HepG2 (cell line): ENCODE results near the gene NCKAP5L. TPM values are rescaled to one million over a fixed set of nuclear protein-coding genes. Genes with fewer than 3 reads are reported as not detected.

Experiments
- ATAC-seq: fragments of 200-7000 bp; cut with Tn5 transposase; 3 replicates; pipeline ENCODE4 v1.9.1; 2020; ENCODE audit warnings: mild to moderate bottlenecking, moderate library complexity
- BruUV-seq: library from RNA; stranded (reverse); fragments of 400-500 nt; replicated peaks from 2 replicates; lab custom pipeline; 2021; lab: Mats Ljungman, UMichigan
- CTCF ChIA-PET: fragments of 300-600 bp; formaldehyde crosslinking; extraction: SDS; loops from one replicate; lab custom pipeline; 2021; ENCODE audit warnings: low total read pairs, inconsistent platforms, low intra/inter-chr PET ratio; lab: Yijun Ruan, JAX
- POLR2A ChIA-PET: fragments of 350-600 bp; sonication (Branson Sonifier 250); formaldehyde crosslinking; loops from one replicate; lab custom pipeline; 2020; ENCODE audit warnings: antibody characterized with exemption, inconsistent platforms; lab: Yijun Ruan, JAX
- DNase-seq: peaks from one replicate; pipeline ENCODE4 v3.0.0-alpha.2; 2015; ENCODE audit warnings: low spot score
- FAIRE-seq: peaks from 3 replicates; lab custom pipeline; 2011; peaks lifted over from hg19 to GRCh38; lab: Jason Lieb, UNC
- H2AFZ ChIP-seq: one replicate; pipeline ENCODE4 v1.6.1; 2011; ENCODE audit warnings: low read length, inconsistent platforms
- H3K27ac ChIP-seq: fragments of 300-600 bp; 3 replicates; pipeline ENCODE4 v1.8.0; 2011; ENCODE audit warnings: mixed run types, mild to moderate bottlenecking, mixed read lengths, low read length, inconsistent platforms; ENCODE audit not compliant: insufficient read depth; ENCODE audit errors: extremely low read length
- H3K27me3 ChIP-seq, 2 experiments: fragments of 200-600 bp in 1 of 2; 2 replicates in 1 of 2; 3 replicates in 1 of 2; pipeline versions ENCODE4 v1.6.0 to v1.8.0; 2011; ENCODE audit warnings: low read length in 2 of 2, mild to moderate bottlenecking in 2 of 2, moderate library complexity in 2 of 2, inconsistent platforms in 1 of 2; ENCODE audit not compliant: insufficient read depth in 2 of 2, control insufficient read depth in 1 of 2
- H3K36me3 ChIP-seq, 2 experiments: fragments of 200-600 bp in 1 of 2; replicated peaks in 1 of 2; 2 replicates in 1 of 2; 3 replicates in 1 of 2; pipeline versions ENCODE4 v1.5.1 to v1.8.0; 2011; ENCODE audit warnings: low read length in 2 of 2, inconsistent platforms in 1 of 2; ENCODE audit not compliant: insufficient read depth in 2 of 2, control insufficient read depth in 1 of 2
- H3K4me1 ChIP-seq: 2 replicates; pipeline ENCODE4 v1.5.1; 2012; ENCODE audit warnings: low read length, inconsistent platforms; ENCODE audit not compliant: insufficient read depth
- H3K4me2 ChIP-seq: 2 replicates; pipeline ENCODE4 v1.6.0; 2011; ENCODE audit warnings: low read depth, low read length, inconsistent platforms
- H3K4me3 ChIP-seq, 3 experiments: fragments of 200-600 bp in 1 of 3; sonication (generic), shearing (Covaris generic) in 1 of 3; replicated peaks in 1 of 3; 2 replicates each; pipeline ENCODE4 v1.5.1; 2011 to 2016; ENCODE audit warnings: low read length in 3 of 3, inconsistent platforms in 2 of 3, low read depth in 2 of 3, mild to moderate bottlenecking in 2 of 3, control low read depth in 1 of 3, mixed read lengths in 1 of 3; ENCODE audit not compliant: insufficient read depth in 1 of 3
- H3K79me2 ChIP-seq: one replicate; pipeline ENCODE4 v1.6.1; 2011; ENCODE audit warnings: low read length, inconsistent platforms; ENCODE audit not compliant: insufficient read depth
- H3K9ac ChIP-seq: 2 replicates; pipeline ENCODE4 v1.6.0; 2011; ENCODE audit warnings: mild to moderate bottlenecking, low read depth, low read length, inconsistent platforms; ENCODE audit not compliant: insufficient read depth
- H3K9me3 ChIP-seq: 2 replicates; pipeline ENCODE4 v1.5.1; 2012; ENCODE audit warnings: mild to moderate bottlenecking, low read length
- H4K20me1 ChIP-seq: 2 replicates; pipeline ENCODE4 v1.6.0; 2011; ENCODE audit warnings: inconsistent platforms, mild to moderate bottlenecking, low read length, moderate library complexity; ENCODE audit not compliant: insufficient read depth
- HDAC6 ChIP-seq: fragments of 200-600 bp; sonication (generic); IDR thresholded peaks from 2 replicates; pipeline ENCODE4 v1.7.0; 2017; ENCODE audit warnings: mild to moderate bottlenecking, antibody characterized with exemption, low read length, low read depth
- MEIS2 ChIP-seq: sonication (generic); formaldehyde crosslinking; IDR thresholded peaks from 2 replicates; pipeline ENCODE4 v1.9.0; 2021; ENCODE audit warnings: mild to moderate bottlenecking, missing genetic modification reagents
- SRSF9 ChIP-seq: fragments of 200-400 bp; formaldehyde crosslinking; IDR thresholded peaks from 2 replicates; pipeline ENCODE4 v1.6.1; 2018; ENCODE audit warnings: borderline replicate concordance, mild to moderate bottlenecking, low read depth, low read length; ENCODE audit not compliant: insufficient read depth, poor library complexity, severe bottlenecking
- ZNF530 ChIP-seq: sonication (generic); formaldehyde crosslinking; IDR thresholded peaks from 2 replicates; pipeline ENCODE4 v1.5.0; 2020; ENCODE audit warnings: low read depth, mild to moderate bottlenecking, missing genetic modification reagents
- ZNF550 ChIP-seq: sonication (generic); formaldehyde crosslinking; IDR thresholded peaks from 2 replicates; pipeline ENCODE4 v1.4.0; 2020; ENCODE audit warnings: mild to moderate bottlenecking, missing genetic modification reagents, borderline replicate concordance
- WGBS: methylation state at CpG from one replicate; pipeline ENCODE4 v1.1.6; 2017; ENCODE audit warnings: low lambda C conversion rate; 5-methylcytosine and 5-hydroxymethylcytosine counted together
- in situ Hi-C: cut with HindIII; loops from 2 replicates; pipeline ENCODE4 v1.10.0; 2017; ENCODE audit warnings: low pct_unique_long_range_greater_than_20kb; ENCODE audit not compliant: extremely low pct_ligation_motif_present
- intact Hi-C: fragments of 100-400 bp; cut with micrococcal nuclease; formaldehyde crosslinking; loops from one replicate; pipeline ENCODE4 v1.10.0; 2022; ENCODE audit not compliant: unreplicated experiment
- polyA plus RNA-seq, 8 experiments: library from polyadenylated mRNA; depleted of rRNA in 3 of 8; stranded (reverse) in 7 of 8; unstranded in 1 of 8; fragments of >200 nt; fragmentation: Illumina TruSeq in 4 of 8; extraction: Trizol in 4 of 8; gene quantifications; 2 replicates each; pipeline versions ENCODE4 v1.2.1 to v1.2.3, GENCODE V29; 2011 to 2016; ENCODE audit warnings: low read depth in 4 of 8, missing spikeins in 1 of 8, mixed read lengths in 1 of 8; ENCODE audit not compliant: insufficient read depth in 1 of 8
- total RNA-seq, 5 experiments: library from RNA; depleted of rRNA; stranded (reverse); fragments of >200 nt; fragmentation: Illumina TruSeq; extraction: Trizol; gene quantifications; 2 replicates each; pipeline ENCODE4 v1.2.3, GENCODE V29; 2016; ENCODE audit warnings: low read depth in 1 of 5
- TF ChIP-seq, protein P1 (sequence below): sonication (generic); formaldehyde crosslinking; IDR thresholded peaks from 2 replicates; pipeline ENCODE4 v1.5.0; 2020; ENCODE audit warnings: mild to moderate bottlenecking, missing genetic modification reagents, borderline replicate concordance
- TF ChIP-seq, protein P2 (sequence below): sonication (generic); formaldehyde crosslinking; IDR thresholded peaks from 2 replicates; pipeline ENCODE4 v1.8.0; 2022; ENCODE audit warnings: mild to moderate bottlenecking, missing genetic modification reagents, borderline replicate concordance
- TF ChIP-seq, protein P3 (sequence below): sonication (generic); formaldehyde crosslinking; IDR thresholded peaks from 2 replicates; pipeline ENCODE4 v1.5.0; 2020; ENCODE audit warnings: missing genetic modification reagents
- TF ChIP-seq, protein P4 (sequence below): sonication (generic); formaldehyde crosslinking; IDR thresholded peaks from 2 replicates; pipeline ENCODE4 v1.4.0; 2020; ENCODE audit warnings: missing genetic modification reagents

The NCKAP5L gene
- total and polyA plus RNA-seq, 2 of the 13 experiments (the other 11 are each of a cell fraction or from before 2014, with no cell fraction given): 4.1 to 9.0 TPM

DNA sequence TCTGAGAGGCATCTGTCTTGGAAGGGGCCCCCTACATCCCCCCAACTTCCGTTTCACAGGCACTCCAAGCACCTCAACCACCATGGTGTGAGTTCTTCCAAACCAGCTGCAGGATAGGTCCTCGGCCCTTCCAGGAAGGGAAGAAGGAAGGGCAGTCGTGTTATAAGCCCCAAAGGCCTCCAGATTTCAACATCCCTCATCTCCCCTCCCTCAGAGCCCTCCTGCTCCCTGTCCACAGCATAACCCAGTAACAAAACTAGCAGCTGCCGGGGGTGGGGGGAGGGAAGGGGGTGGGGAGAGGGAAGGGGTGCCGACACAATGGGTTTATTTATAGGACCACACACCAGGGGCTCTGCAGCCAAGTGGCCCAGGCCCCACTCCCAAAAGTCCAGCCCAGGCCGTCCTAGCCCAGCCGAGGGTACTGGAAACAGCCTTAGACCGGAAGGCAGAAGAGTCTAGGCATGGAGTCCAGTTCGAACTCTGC is 18.3 kb downstream of the NCKAP5L start:
- Histone ChIP-seq H3K4me3 (no peak overlapping the region), H3K4me2 (no peak overlapping the region), H3K9ac (no peak overlapping the region), H3K27ac (no peak overlapping the region), H3K27me3 (no peaks in the 10 kb centered on the region), H3K9me3 (no peaks in the 10 kb centered on the region), H4K20me1 (no peaks in the 10 kb centered on the region), H2AFZ (no peak overlapping the region), H3K4me1 (no peaks in the 10 kb centered on the region), H3K79me2 (no peaks in the 10 kb centered on the region), H3K36me3 (peaks cover 3 to 14% of the 10 kb centered on the region in 2 experiments; a peak in 4 of 5 replicates)
- intact Hi-C loops: no loop called here
- ATAC-seq: no peak
- POLR2A ChIA-PET: interaction anchor here (1.1 kb wide), 1 partner anchor 33 kb away, joined by 3 read pairs; the partner anchor contains the start of gene BCDIN3D
- CTCF ChIA-PET: no interaction called here
- WGBS: 83% methylated on average over 7 of the region's 9 CpGs
- in situ Hi-C loops: no loop called here
- no TSS peak for BruUV-seq
- no peak for DNase-seq
- no peak for FAIRE-seq
- TF ChIP-seq ZNF530 (no peak), HDAC6 (no peak), SRSF9 (no peak), MEIS2 (CRISPR knock-in tag) (no peak), ZNF550 (no peak)
- TF ChIP-seq, protein P1, sequence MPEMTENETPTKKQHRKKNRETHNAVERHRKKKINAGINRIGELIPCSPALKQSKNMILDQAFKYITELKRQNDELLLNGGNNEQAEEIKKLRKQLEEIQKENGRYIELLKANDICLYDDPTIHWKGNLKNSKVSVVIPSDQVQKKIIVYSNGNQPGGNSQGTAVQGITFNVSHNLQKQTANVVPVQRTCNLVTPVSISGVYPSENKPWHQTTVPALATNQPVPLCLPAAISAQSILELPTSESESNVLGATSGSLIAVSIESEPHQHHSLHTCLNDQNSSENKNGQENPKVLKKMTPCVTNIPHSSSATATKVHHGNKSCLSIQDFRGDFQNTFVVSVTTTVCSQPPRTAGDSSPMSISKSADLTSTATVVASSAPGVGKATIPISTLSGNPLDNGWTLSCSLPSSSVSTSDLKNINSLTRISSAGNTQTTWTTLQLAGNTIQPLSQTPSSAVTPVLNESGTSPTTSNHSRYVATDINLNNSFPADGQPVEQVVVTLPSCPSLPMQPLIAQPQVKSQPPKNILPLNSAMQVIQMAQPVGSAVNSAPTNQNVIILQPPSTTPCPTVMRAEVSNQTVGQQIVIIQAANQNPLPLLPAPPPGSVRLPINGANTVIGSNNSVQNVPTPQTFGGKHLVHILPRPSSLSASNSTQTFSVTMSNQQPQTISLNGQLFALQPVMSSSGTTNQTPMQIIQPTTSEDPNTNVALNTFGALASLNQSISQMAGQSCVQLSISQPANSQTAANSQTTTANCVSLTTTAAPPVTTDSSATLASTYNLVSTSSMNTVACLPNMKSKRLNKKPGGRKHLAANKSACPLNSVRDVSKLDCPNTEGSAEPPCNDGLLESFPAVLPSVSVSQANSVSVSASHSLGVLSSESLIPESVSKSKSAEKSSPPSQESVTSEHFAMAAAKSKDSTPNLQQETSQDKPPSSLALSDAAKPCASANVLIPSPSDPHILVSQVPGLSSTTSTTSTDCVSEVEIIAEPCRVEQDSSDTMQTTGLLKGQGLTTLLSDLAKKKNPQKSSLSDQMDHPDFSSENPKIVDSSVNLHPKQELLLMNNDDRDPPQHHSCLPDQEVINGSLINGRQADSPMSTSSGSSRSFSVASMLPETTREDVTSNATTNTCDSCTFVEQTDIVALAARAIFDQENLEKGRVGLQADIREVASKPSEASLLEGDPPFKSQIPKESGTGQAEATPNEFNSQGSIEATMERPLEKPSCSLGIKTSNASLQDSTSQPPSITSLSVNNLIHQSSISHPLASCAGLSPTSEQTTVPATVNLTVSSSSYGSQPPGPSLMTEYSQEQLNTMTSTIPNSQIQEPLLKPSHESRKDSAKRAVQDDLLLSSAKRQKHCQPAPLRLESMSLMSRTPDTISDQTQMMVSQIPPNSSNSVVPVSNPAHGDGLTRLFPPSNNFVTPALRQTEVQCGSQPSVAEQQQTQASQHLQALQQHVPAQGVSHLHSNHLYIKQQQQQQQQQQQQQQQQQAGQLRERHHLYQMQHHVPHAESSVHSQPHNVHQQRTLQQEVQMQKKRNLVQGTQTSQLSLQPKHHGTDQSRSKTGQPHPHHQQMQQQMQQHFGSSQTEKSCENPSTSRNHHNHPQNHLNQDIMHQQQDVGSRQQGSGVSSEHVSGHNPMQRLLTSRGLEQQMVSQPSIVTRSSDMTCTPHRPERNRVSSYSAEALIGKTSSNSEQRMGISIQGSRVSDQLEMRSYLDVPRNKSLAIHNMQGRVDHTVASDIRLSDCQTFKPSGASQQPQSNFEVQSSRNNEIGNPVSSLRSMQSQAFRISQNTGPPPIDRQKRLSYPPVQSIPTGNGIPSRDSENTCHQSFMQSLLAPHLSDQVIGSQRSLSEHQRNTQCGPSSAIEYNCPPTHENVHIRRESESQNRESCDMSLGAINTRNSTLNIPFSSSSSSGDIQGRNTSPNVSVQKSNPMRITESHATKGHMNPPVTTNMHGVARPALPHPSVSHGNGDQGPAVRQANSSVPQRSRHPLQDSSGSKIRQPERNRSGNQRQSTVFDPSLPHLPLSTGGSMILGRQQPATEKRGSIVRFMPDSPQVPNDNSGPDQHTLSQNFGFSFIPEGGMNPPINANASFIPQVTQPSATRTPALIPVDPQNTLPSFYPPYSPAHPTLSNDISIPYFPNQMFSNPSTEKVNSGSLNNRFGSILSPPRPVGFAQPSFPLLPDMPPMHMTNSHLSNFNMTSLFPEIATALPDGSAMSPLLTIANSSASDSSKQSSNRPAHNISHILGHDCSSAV (CRISPR knock-in tag): no peak
- TF ChIP-seq, protein P2, sequence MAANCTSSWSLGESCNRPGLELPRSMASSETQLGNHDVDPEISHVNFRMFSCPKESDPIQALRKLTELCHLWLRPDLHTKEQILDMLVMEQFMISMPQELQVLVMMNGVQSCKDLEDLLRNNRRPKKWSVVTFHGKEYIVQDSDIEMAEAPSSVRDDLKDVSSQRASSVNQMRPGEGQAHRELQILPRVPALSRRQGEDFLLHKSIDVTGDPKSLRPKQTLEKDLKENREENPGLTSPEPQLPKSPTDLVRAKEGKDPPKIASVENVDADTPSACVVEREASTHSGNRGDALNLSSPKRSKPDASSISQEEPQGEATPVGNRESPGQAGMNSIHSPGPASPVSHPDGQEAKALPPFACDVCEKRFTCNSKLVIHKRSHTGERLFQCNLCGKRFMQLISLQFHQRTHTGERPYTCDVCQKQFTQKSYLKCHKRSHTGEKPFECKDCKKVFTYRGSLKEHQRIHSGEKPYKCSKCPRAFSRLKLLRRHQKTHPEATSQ: no peak
- TF ChIP-seq, protein P3, sequence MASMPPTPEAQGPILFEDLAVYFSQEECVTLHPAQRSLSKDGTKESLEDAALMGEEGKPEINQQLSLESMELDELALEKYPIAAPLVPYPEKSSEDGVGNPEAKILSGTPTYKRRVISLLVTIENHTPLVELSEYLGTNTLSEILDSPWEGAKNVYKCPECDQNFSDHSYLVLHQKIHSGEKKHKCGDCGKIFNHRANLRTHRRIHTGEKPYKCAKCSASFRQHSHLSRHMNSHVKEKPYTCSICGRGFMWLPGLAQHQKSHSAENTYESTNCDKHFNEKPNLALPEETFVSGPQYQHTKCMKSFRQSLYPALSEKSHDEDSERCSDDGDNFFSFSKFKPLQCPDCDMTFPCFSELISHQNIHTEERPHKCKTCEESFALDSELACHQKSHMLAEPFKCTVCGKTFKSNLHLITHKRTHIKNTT (CRISPR knock-in tag): no peak
- TF ChIP-seq, protein P4, sequence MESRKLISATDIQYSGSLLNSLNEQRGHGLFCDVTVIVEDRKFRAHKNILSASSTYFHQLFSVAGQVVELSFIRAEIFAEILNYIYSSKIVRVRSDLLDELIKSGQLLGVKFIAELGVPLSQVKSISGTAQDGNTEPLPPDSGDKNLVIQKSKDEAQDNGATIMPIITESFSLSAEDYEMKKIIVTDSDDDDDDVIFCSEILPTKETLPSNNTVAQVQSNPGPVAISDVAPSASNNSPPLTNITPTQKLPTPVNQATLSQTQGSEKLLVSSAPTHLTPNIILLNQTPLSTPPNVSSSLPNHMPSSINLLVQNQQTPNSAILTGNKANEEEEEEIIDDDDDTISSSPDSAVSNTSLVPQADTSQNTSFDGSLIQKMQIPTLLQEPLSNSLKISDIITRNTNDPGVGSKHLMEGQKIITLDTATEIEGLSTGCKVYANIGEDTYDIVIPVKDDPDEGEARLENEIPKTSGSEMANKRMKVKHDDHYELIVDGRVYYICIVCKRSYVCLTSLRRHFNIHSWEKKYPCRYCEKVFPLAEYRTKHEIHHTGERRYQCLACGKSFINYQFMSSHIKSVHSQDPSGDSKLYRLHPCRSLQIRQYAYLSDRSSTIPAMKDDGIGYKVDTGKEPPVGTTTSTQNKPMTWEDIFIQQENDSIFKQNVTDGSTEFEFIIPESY (CRISPR knock-in tag): no peak
